Left lung (tissue), 10 donors: ENCODE results near the gene KIAA1614. TPM values are rescaled to one million over a fixed set of nuclear protein-coding genes. Genes with fewer than 3 reads are reported as not detected.

Experiments used
- ATAC-seq: fragments of 200-7000 bp; cut with Tn5 transposase; one replicate; pipeline ENCODE4 v1.9.1; 2020; ENCODE audit warnings: moderate library complexity
- DNase-seq, 4 donors: peaks; one replicate each; pipeline ENCODE4 v3.0.0-alpha.2; 2013 to 2020
- H3K27ac ChIP-seq, 2 donors: fragments of 200-600 bp; sonication (generic) in 1 of 2; one replicate each; pipeline versions ENCODE4 v1.5.0 to v1.8.0; 2020 to 2021
- H3K27me3 ChIP-seq, 2 donors: fragments of 200-600 bp; sonication (generic) in 1 of 2; one replicate each; pipeline versions ENCODE4 v1.5.0 to v1.8.0; 2020 to 2021
- H3K36me3 ChIP-seq, 2 donors: fragments of 200-600 bp; sonication (generic) in 1 of 2; one replicate each; pipeline versions ENCODE4 v1.5.0 to v1.8.0; 2020 to 2021
- H3K4me1 ChIP-seq, 2 donors: fragments of 200-600 bp; one replicate each; pipeline ENCODE4 v1.8.0; 2021
- H3K4me3 ChIP-seq, 2 donors: fragments of 200-600 bp; sonication (generic) in 1 of 2; one replicate each; pipeline versions ENCODE4 v1.5.0 to v1.8.0; 2020 to 2021; ENCODE audit warnings: mild to moderate bottlenecking in 1 of 2
- H3K9me3 ChIP-seq, 2 donors: fragments of 200-600 bp; sonication (generic) in 1 of 2; one replicate each; pipeline versions ENCODE4 v1.5.0 to v1.8.0; 2020 to 2021
- CTCF ChIP-seq, 2 donors: fragments of 200-600 bp; sonication (generic) in 1 of 2; IDR thresholded peaks; one replicate each; pipeline versions ENCODE4 v1.5.0 to v1.8.0; 2021; ENCODE audit warnings: antibody characterized with exemption in 2 of 2
- intact Hi-C, 2 donors: fragments of 100-400 bp; cut with DNase I; formaldehyde crosslinking; loops; one replicate each; pipeline versions ENCODE4 v1.11.2 to v1.14.2; 2022
- polyA plus RNA-seq, 6 donors: library from polyadenylated mRNA; unstranded; fragments of 120-200 nt; gene quantifications; one replicate each; pipeline ENCODE4 v1.2.1, GENCODE V29; 2013; ENCODE audit not compliant: insufficient read length in 6 of 6
- total RNA-seq, 2 donors: library from RNA; stranded (reverse); fragmentation: NEBNext Ultra II Directional; extraction: Animal tissue kit (Norgen Biotek cat#: 25700); gene quantifications; one replicate each; pipeline ENCODE4 v1.2.1, GENCODE V29; 2021
- donor health status: DM: no; HTN: yes; CAD: no.
- donor health status: DM: no; HTN: no; CAD: no.

KIAA1614 gene
- total and polyA plus RNA-seq, 8 donors, result 3.6 to 13.4 (median 9.7) TPM

- Histone ChIP-seq H3K4me1 (peaks cover 0 to 9% of the 10 kb centered on the region in 2 donors), H3K36me3 (peaks cover 0 to 33% of the 10 kb centered on the region in 2 donors), H3K9me3 (peaks cover 0 to 10% of the 10 kb centered on the region in 2 donors), H3K27me3 (no peaks in the 10 kb centered on the region), H3K27ac (no peak overlapping the region), H3K4me3 (no peak overlapping the region)
- TF ChIP-seq CTCF (IDR thresholded peaks at IDR 0.05), result no peak
- intact Hi-C loops, result no loop called here
- ATAC-seq (no peak), DNase-seq (no peak)
These were observed 35.4 kb downstream of the KIAA1614 start for GRCh38 chr1:180947901-180948640.

DNA sequence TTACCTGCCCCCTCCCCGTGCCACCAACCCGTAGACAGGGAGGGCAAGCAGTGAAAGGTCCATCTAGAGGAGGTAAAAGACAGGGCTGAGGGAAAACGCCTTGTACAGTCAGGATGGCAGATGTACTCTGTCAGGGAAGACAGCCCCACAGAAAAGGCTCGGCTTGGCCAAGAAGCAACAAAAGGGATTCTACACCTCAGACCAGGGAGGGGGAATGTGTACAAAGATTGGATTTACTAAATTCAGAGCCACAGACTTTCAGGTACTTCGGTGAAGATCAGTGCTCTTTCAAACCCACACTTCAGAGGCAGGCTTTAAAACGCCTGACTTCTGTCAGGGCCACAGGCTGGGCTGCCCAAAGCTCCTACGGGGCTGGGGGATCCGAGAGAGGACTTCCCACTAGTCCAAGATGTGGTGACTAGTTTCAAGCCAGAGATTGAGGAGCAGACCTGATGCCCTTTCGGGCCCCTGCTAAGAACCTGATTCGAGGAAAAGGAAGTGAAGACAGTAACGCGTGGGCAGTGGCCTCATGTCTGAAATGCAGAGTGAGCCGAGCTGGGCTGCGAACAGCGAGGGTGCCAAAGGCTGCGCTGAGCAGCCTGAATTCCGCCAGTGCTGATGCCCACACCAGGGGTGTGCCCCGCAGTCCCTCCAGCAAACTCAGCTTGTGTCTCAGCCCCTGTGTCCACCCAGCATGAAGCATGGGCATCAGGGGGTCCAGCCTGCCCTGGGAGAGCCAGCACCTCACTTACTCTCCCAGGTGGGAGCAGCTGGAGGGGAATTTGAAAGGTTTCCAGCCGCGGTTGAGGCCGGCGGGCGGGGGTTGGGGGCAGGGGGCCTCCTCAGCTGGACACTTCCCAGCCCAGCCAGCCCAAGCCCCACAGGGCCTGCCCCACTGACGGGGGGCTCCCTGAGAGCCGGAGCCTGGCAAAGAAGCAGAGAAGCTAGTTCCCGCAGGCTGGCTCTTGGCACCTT is 36.2 kb downstream of the KIAA1614 start:
- H3K27me3 ChIP-seq, result no peaks in the 10 kb centered on the region
- TF ChIP-seq CTCF (IDR thresholded peaks at IDR 0.05), result no peak
- intact Hi-C loops, result no loop called here
- no peak for ATAC-seq
- peak in 2 of 4 donors; percentile 50 to 59 for DNase-seq
- peaks cover 0 to 33% of the 10 kb centered on the region in 2 donors for H3K36me3 ChIP-seq
- no peak overlapping the region for H3K4me3 ChIP-seq
- H3K9me3 ChIP-seq, result peaks cover 0 to 10% of the 10 kb centered on the region in 2 donors
- no peak overlapping the region for H3K27ac ChIP-seq
- H3K4me1 ChIP-seq, result peaks cover 4 to 17% of the 10 kb centered on the region in 2 donors

DNA sequence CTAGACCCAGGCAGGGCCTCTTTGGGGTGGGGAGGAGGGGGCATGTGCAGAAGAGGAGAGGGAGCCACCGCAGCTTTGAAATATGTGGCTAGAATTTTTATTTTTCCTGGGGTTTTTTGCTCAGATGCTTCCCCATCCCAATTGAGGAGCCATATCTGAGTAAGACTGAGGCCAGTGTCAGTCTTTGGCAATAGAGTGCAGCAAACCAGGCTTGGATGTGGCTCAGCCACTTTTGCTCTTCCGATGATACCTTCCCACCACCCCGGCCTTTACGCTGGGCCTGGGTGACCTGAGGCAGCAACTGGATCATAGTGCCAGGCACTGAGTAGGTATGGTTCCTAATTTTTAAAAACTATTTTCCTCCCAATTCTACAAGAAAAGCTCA is 36.9 kb downstream of the KIAA1614 start:
- DNase-seq (no peak), ATAC-seq (no peak)
- no peak for TF ChIP-seq CTCF (IDR thresholded peaks at IDR 0.05)
- Histone ChIP-seq H3K36me3 (peaks cover 0 to 33% of the 10 kb centered on the region in 2 donors), H3K9me3 (peaks cover 0 to 10% of the 10 kb centered on the region in 2 donors), H3K4me1 (peaks cover 6 to 23% of the 10 kb centered on the region in 2 donors), H3K27me3 (no peaks in the 10 kb centered on the region), H3K27ac (no peak overlapping the region), H3K4me3 (no peak overlapping the region)
- intact Hi-C loops, result no loop called here

- Histone ChIP-seq H3K4me3 (no peak overlapping the region), H3K4me1 (peaks cover 6 to 29% of the 10 kb centered on the region in 2 donors), H3K36me3 (peaks cover 0 to 27% of the 10 kb centered on the region in 2 donors), H3K27ac (no peak overlapping the region), H3K9me3 (peaks cover 0 to 10% of the 10 kb centered on the region in 2 donors), H3K27me3 (no peaks in the 10 kb centered on the region)
- no peak for DNase-seq
- no peak for ATAC-seq
- TF ChIP-seq CTCF (IDR thresholded peaks at IDR 0.05), result no peak
- intact Hi-C loops, result no loop called here
These were observed 37.6 kb downstream of the KIAA1614 start for GRCh38 chr1:180950321-180950720.
